Endodermal cell (in vitro differentiated cells): ENCODE data around the gene SBF2. TPM values are rescaled to one million over a fixed set of nuclear protein-coding genes. Genes with fewer than 3 reads are reported as not detected.

ENCODE experiments used
- DNase-seq: peaks from one replicate; pipeline ENCODE4 v3.0.0-alpha.2; 2017
- H3K27ac ChIP-seq: 2 replicates; pipeline ENCODE4 v1.5.1; 2013; ENCODE audit warnings: mild to moderate bottlenecking, low read depth, low read length, moderate library complexity
- H3K27me3 ChIP-seq: 2 replicates; pipeline ENCODE4 v1.6.1; 2013; ENCODE audit warnings: mild to moderate bottlenecking, low read length, moderate library complexity; ENCODE audit not compliant: insufficient read depth, control insufficient read depth, poor library complexity, severe bottlenecking
- H3K36me3 ChIP-seq: 2 replicates; pipeline ENCODE4 v1.7.0; 2013; ENCODE audit warnings: mild to moderate bottlenecking, low read length, moderate library complexity; ENCODE audit not compliant: control insufficient read depth, insufficient read depth
- H3K4me1 ChIP-seq: one replicate; pipeline ENCODE4 v1.7.0; 2013; ENCODE audit warnings: low read length; ENCODE audit not compliant: control insufficient read depth, insufficient read depth
- H3K4me3 ChIP-seq: 2 replicates; pipeline ENCODE4 v1.5.1; 2013; ENCODE audit warnings: mild to moderate bottlenecking, low read length, moderate library complexity
- H3K9ac ChIP-seq: 2 replicates; pipeline ENCODE4 v1.6.1; 2013; ENCODE audit warnings: mild to moderate bottlenecking, low read length, moderate library complexity; ENCODE audit not compliant: poor library complexity, severe bottlenecking; ENCODE audit errors: extremely low read depth
- H3K9me3 ChIP-seq: 2 replicates; pipeline ENCODE4 v1.6.1; 2013; ENCODE audit warnings: mild to moderate bottlenecking, low read length, moderate library complexity; ENCODE audit not compliant: control insufficient read depth
- H3K27ac Mint-ChIP-seq: 2 replicates; pipeline ENCODE4 v1.8.0; 2020; ENCODE audit warnings: mixed read lengths
- H3K27me3 Mint-ChIP-seq: 2 replicates; pipeline ENCODE4 v1.8.0; 2021; ENCODE audit warnings: mild to moderate bottlenecking, mixed read lengths; ENCODE audit not compliant: insufficient read depth
- H3K36me3 Mint-ChIP-seq: 2 replicates; pipeline ENCODE4 v1.8.0; 2020; ENCODE audit warnings: low read depth, mixed read lengths
- H3K4me1 Mint-ChIP-seq: 2 replicates; pipeline ENCODE4 v1.8.0; 2020; ENCODE audit warnings: mixed read lengths
- H3K4me3 Mint-ChIP-seq: 2 replicates; pipeline ENCODE4 v1.8.0; 2020; ENCODE audit warnings: mild to moderate bottlenecking, moderate library complexity, mixed read lengths
- H3K9me3 Mint-ChIP-seq: 2 replicates; pipeline ENCODE4 v1.8.0; 2020; ENCODE audit warnings: mild to moderate bottlenecking, mixed read lengths
- WGBS, 2 experiments: methylation state at CpG; one replicate each; pipeline versions ENCODE4 v1.1.5 to v1.1.7; 2013; ENCODE audit warnings: missing lambda C conversion rate in 2 of 2, mixed read lengths in 1 of 2; ENCODE audit not compliant: insufficient coverage in 1 of 2, insufficient read length in 1 of 2; 5-methylcytosine and 5-hydroxymethylcytosine counted together
- total RNA-seq, 2 donors: library from RNA; stranded (reverse); fragmentation: NEBNext Ultra II Directional in 1 of 2; extraction: Animal tissue kit (Norgen Biotek cat#: 25700) in 1 of 2; gene quantifications; 2 replicates in 1 of 2; 3 replicates in 1 of 2; pipeline ENCODE4 v1.2.1, GENCODE V29; 2021
- TF ChIP-seq, protein P1 (sequence below): fragments of 200-600 bp; sonication (generic); conservative IDR thresholded peaks from 2 replicates; pipeline ENCODE4 v1.5.0; 2021; ENCODE audit warnings: antibody characterized with exemption, mild to moderate bottlenecking

The SBF2 gene
- total RNA-seq, 2 donors from 2014 or later: 27.1 to 32.5 TPM

DNA sequence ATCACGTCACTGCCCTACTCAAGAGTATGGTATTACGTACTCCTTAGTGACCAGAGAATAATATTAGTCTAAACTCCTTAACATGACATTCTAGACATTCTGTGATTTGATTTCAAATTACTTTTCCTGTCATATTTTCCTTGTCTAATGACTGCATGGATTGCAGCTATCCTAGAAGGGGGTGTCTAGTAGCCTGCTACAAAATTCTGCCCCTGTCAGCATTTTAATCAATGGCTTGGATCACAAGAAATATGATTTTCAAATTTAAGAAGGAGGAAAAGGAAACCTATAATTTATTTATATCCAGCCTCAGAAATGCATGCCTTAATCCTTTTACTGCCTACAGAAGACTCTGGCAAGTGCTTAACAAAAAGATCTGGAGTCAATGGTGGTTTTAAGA is 413.4 kb downstream of the SBF2 start:
- no peaks in the 10 kb centered on the region for H3K9me3 Mint-ChIP-seq
- no peak overlapping the region for H3K4me3 Mint-ChIP-seq
- no peak overlapping the region for H3K27ac ChIP-seq
- H3K36me3 Mint-ChIP-seq: peaks cover 4% of the 10 kb centered on the region
- H3K27me3 ChIP-seq: no peaks in the 10 kb centered on the region
- DNase-seq: no peak
- no peaks in the 10 kb centered on the region for H3K9me3 ChIP-seq
- no peaks in the 10 kb centered on the region for H3K36me3 ChIP-seq
- H3K4me1 ChIP-seq: no peaks in the 10 kb centered on the region
- H3K4me1 Mint-ChIP-seq: no peaks in the 10 kb centered on the region
- H3K9ac ChIP-seq: no peak overlapping the region
- H3K27ac Mint-ChIP-seq: no peak overlapping the region
- 91 to 100% methylated on average over 2 of the region's 2 CpGs for WGBS, 2 experiments
- TF ChIP-seq, protein P1, sequence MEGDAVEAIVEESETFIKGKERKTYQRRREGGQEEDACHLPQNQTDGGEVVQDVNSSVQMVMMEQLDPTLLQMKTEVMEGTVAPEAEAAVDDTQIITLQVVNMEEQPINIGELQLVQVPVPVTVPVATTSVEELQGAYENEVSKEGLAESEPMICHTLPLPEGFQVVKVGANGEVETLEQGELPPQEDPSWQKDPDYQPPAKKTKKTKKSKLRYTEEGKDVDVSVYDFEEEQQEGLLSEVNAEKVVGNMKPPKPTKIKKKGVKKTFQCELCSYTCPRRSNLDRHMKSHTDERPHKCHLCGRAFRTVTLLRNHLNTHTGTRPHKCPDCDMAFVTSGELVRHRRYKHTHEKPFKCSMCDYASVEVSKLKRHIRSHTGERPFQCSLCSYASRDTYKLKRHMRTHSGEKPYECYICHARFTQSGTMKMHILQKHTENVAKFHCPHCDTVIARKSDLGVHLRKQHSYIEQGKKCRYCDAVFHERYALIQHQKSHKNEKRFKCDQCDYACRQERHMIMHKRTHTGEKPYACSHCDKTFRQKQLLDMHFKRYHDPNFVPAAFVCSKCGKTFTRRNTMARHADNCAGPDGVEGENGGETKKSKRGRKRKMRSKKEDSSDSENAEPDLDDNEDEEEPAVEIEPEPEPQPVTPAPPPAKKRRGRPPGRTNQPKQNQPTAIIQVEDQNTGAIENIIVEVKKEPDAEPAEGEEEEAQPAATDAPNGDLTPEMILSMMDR: no peak
- H3K27me3 Mint-ChIP-seq: no peaks in the 10 kb centered on the region
- H3K4me3 ChIP-seq: no peak overlapping the region

DNA sequence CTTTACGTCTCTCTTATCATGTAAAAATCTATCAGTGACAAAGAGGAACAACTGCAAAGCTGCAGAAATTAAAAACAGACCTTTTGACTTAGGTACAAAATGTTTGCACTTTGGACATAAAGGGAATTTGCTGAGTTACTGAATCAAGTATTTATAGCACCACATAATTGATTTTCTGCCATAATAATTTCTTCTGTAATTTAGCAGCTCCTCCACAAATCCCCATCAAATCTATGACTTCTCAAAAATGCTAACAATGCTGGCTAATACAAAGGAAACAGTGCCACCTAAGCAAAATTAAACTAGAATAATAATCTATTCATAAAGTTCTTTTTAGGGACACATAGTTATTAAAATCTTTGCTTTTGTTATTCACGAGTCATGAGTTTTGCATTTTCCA is 415.1 kb downstream of the SBF2 start:
- Mint-ChIP-seq H3K4me1 (no peaks in the 10 kb centered on the region), H3K27ac (no peak overlapping the region), H3K36me3 (peaks cover 4% of the 10 kb centered on the region), H3K27me3 (no peaks in the 10 kb centered on the region), H3K4me3 (no peak overlapping the region), H3K9me3 (no peaks in the 10 kb centered on the region)
- H3K27ac ChIP-seq: no peak overlapping the region
- no peak overlapping the region for H3K9ac ChIP-seq
- no peaks in the 10 kb centered on the region for H3K9me3 ChIP-seq
- DNase-seq: no peak
- H3K27me3 ChIP-seq: no peaks in the 10 kb centered on the region
- H3K4me1 ChIP-seq: no peaks in the 10 kb centered on the region
- no peaks in the 10 kb centered on the region for H3K36me3 ChIP-seq
- TF ChIP-seq, protein P1: no peak
- WGBS, 2 experiments: 82 to 100% methylated on average over 1 to 2 of the region's 2 CpGs
- no peak overlapping the region for H3K4me3 ChIP-seq

DNA sequence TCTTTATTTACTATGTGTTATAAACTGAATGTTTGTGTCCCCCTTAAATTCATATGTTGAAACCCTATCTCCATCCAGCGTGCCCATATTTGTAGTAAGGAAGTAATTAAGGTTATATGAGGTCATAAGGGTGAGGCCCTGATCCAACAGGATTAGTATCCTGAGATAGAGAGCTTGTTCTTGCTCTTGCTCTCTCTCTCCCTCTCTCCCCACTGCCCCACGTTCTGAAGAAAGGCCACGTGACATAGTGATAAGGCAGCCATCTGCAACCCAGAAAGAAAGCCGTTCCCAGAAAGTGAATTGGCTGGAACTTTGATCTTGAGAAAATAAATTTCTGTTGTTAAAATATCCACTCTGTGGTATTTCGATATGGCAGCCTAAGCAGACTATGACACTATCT is 417.7 kb downstream of the SBF2 start:
- peaks cover 13% of the 10 kb centered on the region for H3K9me3 ChIP-seq
- Mint-ChIP-seq H3K4me1 (no peaks in the 10 kb centered on the region), H3K4me3 (no peak overlapping the region), H3K36me3 (peaks cover 4% of the 10 kb centered on the region), H3K27me3 (no peaks in the 10 kb centered on the region), H3K27ac (no peak overlapping the region), H3K9me3 (peaks cover 15% of the 10 kb centered on the region)
- H3K27me3 ChIP-seq: no peaks in the 10 kb centered on the region
- 90 to 91% methylated on average over 2 to 5 of the region's 5 CpGs for WGBS, 2 experiments
- H3K27ac ChIP-seq: no peak overlapping the region
- DNase-seq: no peak
- no peak overlapping the region for H3K4me3 ChIP-seq
- TF ChIP-seq, protein P1: no peak
- no peak overlapping the region for H3K9ac ChIP-seq
- H3K4me1 ChIP-seq: no peaks in the 10 kb centered on the region
- H3K36me3 ChIP-seq: no peaks in the 10 kb centered on the region
